Duodenal mucosa (tissue), 2 donors: Measurements from ENCODE around the gene MGLL.

Source experiments
- H3K27ac ChIP-seq: one replicate; pipeline ENCODE4 v1.7.0; 2013; ENCODE audit warnings: low read depth, low read length
- H3K27me3 ChIP-seq, 2 donors: one replicate each; pipeline ENCODE4 v1.7.0; 2013; ENCODE audit warnings: low read length in 2 of 2, control low read depth in 1 of 2; ENCODE audit not compliant: insufficient read depth in 2 of 2, control insufficient read depth in 1 of 2
- H3K36me3 ChIP-seq, 2 donors: one replicate each; pipeline ENCODE4 v1.7.0; 2013; ENCODE audit warnings: low read length in 2 of 2, control low read depth in 1 of 2; ENCODE audit not compliant: insufficient read depth in 2 of 2, control insufficient read depth in 1 of 2
- H3K4me1 ChIP-seq, 2 donors: one replicate each; pipeline ENCODE4 v1.7.0; 2013; ENCODE audit warnings: low read length in 2 of 2, control low read depth in 1 of 2; ENCODE audit not compliant: insufficient read depth in 2 of 2, control insufficient read depth in 1 of 2
- H3K4me3 ChIP-seq, 2 donors: one replicate each; pipeline ENCODE4 v1.7.0; 2013; ENCODE audit warnings: low read length in 2 of 2, low read depth in 1 of 2
- H3K9ac ChIP-seq, 2 donors: one replicate each; pipeline ENCODE4 v1.7.0; 2013; ENCODE audit warnings: low read length in 2 of 2, low read depth in 1 of 2
- H3K9me3 ChIP-seq, 2 donors: one replicate each; pipeline ENCODE4 v1.7.0; 2013; ENCODE audit warnings: low read length in 2 of 2, control low read depth in 1 of 2; ENCODE audit not compliant: control insufficient read depth in 1 of 2

Gene MGLL

DNA sequence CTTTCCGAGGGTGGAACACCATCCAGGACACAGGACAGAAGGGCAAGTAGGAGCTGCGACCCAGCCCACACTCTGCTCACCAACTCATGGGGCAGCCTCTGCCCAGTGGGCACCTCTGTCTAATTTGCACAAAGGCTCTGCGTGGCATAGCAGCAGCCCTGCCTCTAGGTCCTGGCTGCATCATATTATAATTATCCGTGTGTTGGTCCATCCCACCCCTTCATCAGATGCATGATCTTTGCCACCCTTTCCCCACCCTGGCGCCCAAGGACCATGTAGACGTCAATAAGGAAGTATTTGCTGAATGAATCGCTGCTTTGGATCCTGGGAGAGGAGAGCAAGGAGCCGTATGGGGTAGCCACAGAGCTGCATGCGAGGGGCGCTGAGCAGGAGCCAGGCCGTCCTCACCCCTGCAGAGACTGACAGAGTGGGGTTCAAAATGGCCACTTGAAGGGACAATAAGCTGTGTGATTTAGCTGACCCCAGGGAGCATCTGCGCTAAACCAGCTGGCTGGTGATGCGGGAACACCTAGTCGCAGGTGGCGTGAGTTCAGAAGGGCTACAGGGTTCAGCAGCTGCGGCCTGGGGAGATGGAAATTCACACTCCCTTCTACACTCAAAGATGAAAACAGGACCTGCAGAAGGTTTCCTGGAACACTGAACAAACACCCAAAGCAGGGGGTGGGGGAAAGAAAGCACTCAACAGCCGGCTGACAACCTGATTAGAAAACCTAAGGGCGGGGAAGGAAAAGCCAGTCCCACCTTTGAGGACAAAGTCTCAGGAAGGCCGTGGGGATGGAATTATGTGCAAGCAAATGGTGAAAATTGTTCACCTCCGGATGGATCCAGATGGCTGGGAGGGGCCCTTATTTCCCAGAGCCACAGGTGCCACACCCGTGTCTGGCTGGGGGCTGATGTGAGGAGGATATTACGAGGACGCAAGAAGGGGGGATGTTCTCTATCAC, 6.4 kb downstream of the MGLL start:
- Histone ChIP-seq H3K4me3 (peak overlapping the region; percentile 18 to 32), H3K4me1 (peaks cover 66 to 70% of the 10 kb centered on the region in 2 donors), H3K36me3 (peaks cover 0 to 26% of the 10 kb centered on the region in 2 donors)

DNA sequence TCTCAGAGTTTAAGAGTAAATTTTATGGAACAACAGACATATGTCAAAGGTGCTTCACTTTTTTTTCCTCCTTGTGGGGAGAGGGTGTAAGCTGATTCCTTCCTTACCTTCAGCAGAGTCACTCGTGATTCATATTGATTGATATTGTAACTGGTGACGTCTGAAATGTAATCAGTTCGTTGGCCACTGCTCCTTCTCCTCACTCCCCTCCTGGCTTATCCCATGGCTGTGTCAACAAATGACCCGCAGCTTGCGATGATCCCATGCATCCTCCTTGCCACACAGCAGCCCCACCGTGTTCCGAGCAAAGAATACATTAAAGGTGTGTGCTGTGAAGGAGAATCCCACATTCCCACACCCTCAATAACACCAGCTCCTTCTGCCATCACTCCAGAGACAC, 7.3 kb downstream of the MGLL start:
- no peak overlapping the region for H3K9ac ChIP-seq
- no peak overlapping the region for H3K4me3 ChIP-seq
- no peaks in the 10 kb centered on the region for H3K27me3 ChIP-seq
- no peak overlapping the region for H3K27ac ChIP-seq
- H3K9me3 ChIP-seq = no peaks in the 10 kb centered on the region
- peaks cover 7 to 34% of the 10 kb centered on the region in 2 donors for H3K36me3 ChIP-seq
- peaks cover 58 to 60% of the 10 kb centered on the region in 2 donors for H3K4me1 ChIP-seq

More for the DNA sequence above, 6.4 kb downstream of the MGLL start:
- H3K27me3 ChIP-seq = no peaks in the 10 kb centered on the region
- peak overlapping the region; percentile 71 for H3K27ac ChIP-seq
- peak overlapping the region; percentile 44 to 54 for H3K9ac ChIP-seq
- H3K9me3 ChIP-seq = no peaks in the 10 kb centered on the region

DNA sequence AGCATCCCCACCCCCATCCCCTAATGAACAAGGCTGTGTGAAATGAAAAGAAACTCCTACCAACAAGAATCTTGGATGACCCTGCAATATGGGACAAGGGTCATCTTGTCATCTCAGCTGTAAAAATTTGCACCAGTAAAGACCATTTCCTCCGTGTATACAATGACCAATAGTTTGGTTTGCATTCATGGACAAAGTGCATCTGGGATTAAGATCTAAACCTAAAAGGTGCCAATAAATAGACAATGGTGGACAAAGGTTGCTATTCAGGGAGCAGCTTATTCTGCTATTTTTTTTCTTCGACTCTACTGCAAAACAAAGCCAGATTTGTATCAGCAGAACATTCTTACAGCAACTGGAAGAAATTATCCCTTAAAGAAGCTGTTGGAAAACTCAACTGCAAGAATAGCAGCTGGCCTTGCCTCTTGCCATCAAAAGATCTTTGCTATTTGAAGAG, 8.0 kb downstream of the MGLL start:
- Histone ChIP-seq H3K27me3 (no peaks in the 10 kb centered on the region), H3K4me1 (peaks cover 52 to 54% of the 10 kb centered on the region in 2 donors), H3K9me3 (no peaks in the 10 kb centered on the region), H3K4me3 (no peak overlapping the region), H3K9ac (no peak overlapping the region), H3K27ac (no peak overlapping the region), H3K36me3 (peaks cover 7 to 34% of the 10 kb centered on the region in 2 donors)

DNA sequence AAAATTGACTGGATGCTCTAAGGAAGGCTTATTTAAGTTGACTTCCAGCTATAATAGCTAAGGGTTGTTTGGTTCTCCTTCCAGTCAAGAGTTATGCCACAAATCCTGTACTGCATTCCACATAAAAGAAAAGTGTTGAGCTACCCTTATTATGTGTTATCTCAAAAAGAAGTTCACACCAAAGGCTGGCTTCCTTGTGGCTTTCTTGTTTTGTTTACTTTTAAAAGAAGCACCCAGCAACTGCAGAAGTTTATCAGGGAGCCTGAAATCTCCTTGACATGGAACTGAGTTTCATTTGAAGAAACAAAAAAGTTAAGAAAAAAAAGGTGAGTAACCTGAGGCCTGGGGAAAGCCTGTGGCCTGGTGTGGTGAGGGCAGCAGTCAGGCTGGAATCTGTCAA, 10.2 kb downstream of the MGLL start:
- H3K4me1 ChIP-seq = peaks cover 32 to 35% of the 10 kb centered on the region in 2 donors
- H3K36me3 ChIP-seq = peaks cover 14 to 39% of the 10 kb centered on the region in 2 donors
- no peak overlapping the region for H3K4me3 ChIP-seq
- H3K27me3 ChIP-seq = no peaks in the 10 kb centered on the region
- no peak overlapping the region for H3K27ac ChIP-seq
- H3K9me3 ChIP-seq = no peaks in the 10 kb centered on the region
- H3K9ac ChIP-seq = no peak overlapping the region

DNA sequence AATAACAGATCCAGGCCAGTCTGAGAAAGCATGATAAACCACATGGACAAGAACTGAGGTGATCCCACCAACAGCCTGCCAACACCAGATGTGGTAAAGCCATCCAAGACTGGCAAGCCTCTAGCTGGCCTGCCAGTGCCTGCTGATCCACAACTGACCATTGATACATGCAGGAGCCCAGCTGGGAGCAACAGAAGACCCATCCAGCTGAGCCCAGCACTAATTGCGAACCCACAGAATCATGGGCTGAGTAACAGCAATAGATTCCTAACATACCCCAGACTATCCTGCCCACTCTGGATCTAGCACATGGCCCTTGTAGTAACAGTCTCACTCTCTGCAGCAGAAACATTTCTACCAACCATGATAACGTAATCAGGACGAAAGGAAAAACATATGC, 10.6 kb downstream of the MGLL start:
- Histone ChIP-seq H3K9me3 (no peaks in the 10 kb centered on the region), H3K4me1 (peaks cover 28 to 30% of the 10 kb centered on the region in 2 donors), H3K9ac (no peak overlapping the region), H3K4me3 (no peak overlapping the region), H3K27me3 (no peaks in the 10 kb centered on the region), H3K27ac (no peak overlapping the region), H3K36me3 (peaks cover 14 to 39% of the 10 kb centered on the region in 2 donors)

DNA sequence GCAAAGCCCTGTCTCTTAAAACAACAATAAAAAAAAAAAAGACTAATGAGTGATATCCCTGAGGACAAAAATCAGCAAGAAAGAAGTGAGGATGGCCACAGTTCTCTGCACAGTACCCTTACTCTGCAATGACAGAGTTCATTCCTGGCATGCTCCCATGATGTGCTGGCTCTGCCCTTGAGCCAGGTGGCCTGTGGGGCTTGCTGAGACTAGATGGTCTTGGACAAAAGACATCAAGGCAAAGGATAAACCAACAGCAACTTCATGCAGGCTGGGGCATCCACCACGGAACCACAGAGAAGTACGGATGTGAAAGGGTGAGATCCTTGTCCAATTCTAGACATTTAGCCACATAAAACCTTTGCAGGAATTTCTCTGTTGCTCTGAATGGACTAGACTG, 12.7 kb downstream of the MGLL start:
- H3K9me3 ChIP-seq = no peaks in the 10 kb centered on the region
- no peak overlapping the region for H3K4me3 ChIP-seq
- H3K27ac ChIP-seq = no peak overlapping the region
- H3K27me3 ChIP-seq = no peaks in the 10 kb centered on the region
- H3K4me1 ChIP-seq = peaks cover 8 to 10% of the 10 kb centered on the region in 2 donors
- no peak overlapping the region for H3K9ac ChIP-seq
- peaks cover 18 to 34% of the 10 kb centered on the region in 2 donors for H3K36me3 ChIP-seq

DNA sequence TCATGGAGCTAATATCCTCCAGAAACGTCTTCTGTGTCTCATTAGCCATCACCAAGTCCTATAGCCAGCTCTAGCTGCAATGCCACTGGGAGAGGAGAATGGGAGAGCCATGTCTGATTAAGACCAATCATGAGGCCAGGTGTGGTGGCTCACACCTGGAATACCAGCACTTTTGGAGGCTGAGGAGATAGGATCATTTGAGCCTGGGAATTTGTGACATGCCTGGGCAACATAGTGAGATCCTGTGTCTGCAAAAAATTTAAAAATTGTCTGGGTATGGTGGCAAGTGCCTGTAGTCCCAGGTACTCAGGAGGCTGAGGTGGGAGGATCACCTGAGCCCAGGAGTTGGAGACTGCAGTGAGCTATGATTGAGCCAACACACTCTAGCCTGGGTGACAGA, 13.1 kb downstream of the MGLL start:
- H3K36me3 ChIP-seq = peaks cover 18 to 36% of the 10 kb centered on the region in 2 donors
- no peaks in the 10 kb centered on the region for H3K9me3 ChIP-seq
- H3K4me1 ChIP-seq = peaks cover 4 to 6% of the 10 kb centered on the region in 2 donors
- no peak overlapping the region for H3K4me3 ChIP-seq
- H3K27me3 ChIP-seq = no peaks in the 10 kb centered on the region
- H3K27ac ChIP-seq = no peak overlapping the region
- H3K9ac ChIP-seq = no peak overlapping the region

DNA sequence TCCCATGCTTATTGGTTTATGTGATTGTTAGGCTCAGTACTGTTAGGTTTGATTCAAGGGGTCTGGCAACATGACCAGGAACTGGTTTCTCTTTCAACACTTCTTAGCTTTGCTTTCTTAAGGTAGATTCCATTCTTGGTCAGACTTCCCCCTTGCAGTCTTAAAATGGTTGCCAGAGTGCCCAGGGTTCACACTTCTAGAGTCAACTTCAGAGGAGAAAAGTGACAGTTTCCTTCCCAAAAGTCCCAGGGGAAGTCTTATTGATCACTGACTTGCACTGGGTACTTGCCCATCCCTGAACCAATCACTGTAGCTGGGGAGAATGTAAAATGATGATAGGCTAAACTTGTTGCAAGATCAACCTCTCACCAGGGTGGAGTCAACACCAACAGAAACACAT, 14.1 kb downstream of the MGLL start:
- Histone ChIP-seq H3K4me3 (no peak overlapping the region), H3K9ac (no peak overlapping the region), H3K9me3 (no peaks in the 10 kb centered on the region), H3K27ac (no peak overlapping the region), H3K36me3 (peaks cover 18 to 38% of the 10 kb centered on the region in 2 donors), H3K4me1 (no peaks in the 10 kb centered on the region), H3K27me3 (no peaks in the 10 kb centered on the region)

DNA sequence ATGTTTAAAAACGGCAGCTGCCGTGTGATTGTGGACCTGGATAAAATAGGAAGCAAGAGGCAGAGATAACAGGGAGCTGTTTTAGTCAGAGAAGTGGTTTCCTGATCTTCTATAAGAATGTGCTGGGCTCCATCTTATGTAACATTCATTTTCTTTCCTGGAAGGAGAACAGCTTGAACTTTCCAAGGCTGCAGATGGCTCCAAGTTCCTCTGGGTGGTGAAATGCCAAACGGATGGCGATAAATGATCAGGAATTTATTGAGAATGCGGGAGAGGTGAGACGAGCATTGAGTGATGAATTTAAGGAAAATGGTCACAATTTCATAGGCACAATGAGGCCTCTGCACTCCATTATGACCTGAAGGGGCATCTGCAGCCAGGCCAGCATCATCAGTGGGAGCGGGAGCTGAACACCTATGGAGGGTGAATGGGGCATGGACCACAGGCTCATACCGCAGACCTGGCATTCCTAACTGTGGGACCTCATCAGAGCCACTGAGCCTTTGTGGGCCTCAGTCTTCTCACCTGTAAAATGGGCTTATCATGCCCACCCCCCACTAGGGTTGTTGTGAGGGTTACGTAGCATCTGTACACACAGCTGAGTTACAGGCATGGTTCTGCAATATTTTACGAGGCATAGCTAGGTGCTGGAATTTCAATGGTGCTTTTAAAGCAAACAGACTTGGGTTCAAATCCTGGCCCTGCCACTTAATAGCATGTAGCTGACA, 17.1 kb downstream of the MGLL start:
- Histone ChIP-seq H3K27ac (no peak overlapping the region), H3K9ac (no peak overlapping the region), H3K36me3 (peaks cover 12 to 13% of the 10 kb centered on the region in 2 donors)

DNA sequence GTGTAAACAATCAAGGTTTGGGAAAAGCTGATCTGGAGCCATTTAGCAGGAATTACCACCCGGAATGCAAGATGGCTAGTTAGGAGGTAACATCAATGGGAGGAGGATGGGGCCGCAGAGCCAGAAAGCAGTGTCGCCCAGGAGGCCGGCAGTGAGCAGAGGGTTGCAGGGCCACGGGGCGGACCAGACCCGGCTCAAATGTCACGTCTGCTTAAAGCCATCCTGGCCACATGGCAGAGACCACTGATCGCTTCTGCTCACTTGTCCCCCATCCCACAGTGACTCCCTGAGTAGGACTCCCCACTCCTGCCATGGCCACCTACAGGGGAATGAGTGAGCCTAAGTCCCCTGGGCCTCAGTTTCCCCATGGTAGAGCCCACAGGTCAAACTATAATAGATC, 18.2 kb downstream of the MGLL start:
- Histone ChIP-seq H3K4me1 (peaks cover 0 to 6% of the 10 kb centered on the region in 2 donors), H3K36me3 (peaks cover 11 to 12% of the 10 kb centered on the region in 2 donors), H3K27ac (no peak overlapping the region), H3K27me3 (no peaks in the 10 kb centered on the region), H3K9ac (no peak overlapping the region), H3K4me3 (no peak overlapping the region), H3K9me3 (no peaks in the 10 kb centered on the region)

More for the DNA sequence above, 17.1 kb downstream of the MGLL start:
- Histone ChIP-seq H3K4me1 (peaks cover 0 to under 1% of the 10 kb centered on the region in 2 donors), H3K4me3 (no peak overlapping the region), H3K27me3 (no peaks in the 10 kb centered on the region), H3K9me3 (no peaks in the 10 kb centered on the region)
